B cell (primary cell): ENCODE measurements around the gene BRMS1L. TPM values are rescaled to one million over a fixed set of nuclear protein-coding genes. Genes with fewer than 3 reads are reported as not detected.

Experiments
- ATAC-seq: fragments of 200-7000 bp; cut with Tn5 transposase; one replicate; pipeline ENCODE4 v1.10.0; 2021; ENCODE audit warnings: low read depth, mild to moderate bottlenecking, moderate number of reproducible peaks, moderate library complexity
- CTCF ChIA-PET: fragments of 350-600 bp; sonication (Branson Sonifier 250); formaldehyde crosslinking; loops from one replicate; lab custom pipeline; 2021; ENCODE audit warnings: antibody characterized with exemption, inconsistent platforms; lab: Charles Lee
- POLR2A ChIA-PET: fragments of 350-600 bp; sonication (Branson Sonifier 250); formaldehyde crosslinking; loops from one replicate; lab custom pipeline; 2021; ENCODE audit warnings: antibody characterized with exemption; lab: Charles Lee
- DNase-seq: peaks from one replicate; pipeline ENCODE4 v3.0.0; 2013
- H2AFZ ChIP-seq: 2 replicates; pipeline ENCODE4 v1.6.1; 2012; ENCODE audit warnings: mild to moderate bottlenecking, low read depth, low read length; ENCODE audit not compliant: insufficient read depth, poor library complexity, severe bottlenecking
- H3K27ac ChIP-seq, 2 donors: 1 replicate in 1 of 2; 2 replicates in 1 of 2; pipeline ENCODE4 v1.5.1; 2012 to 2013; ENCODE audit warnings: low read length in 2 of 2, mild to moderate bottlenecking in 2 of 2, moderate library complexity in 1 of 2
- H3K27me3 ChIP-seq, 4 experiments: fragments of 200-600 bp in 1 of 4; sonication (generic) in 1 of 4; replicated peaks in 1 of 4; 1 replicate in 2 of 4; 2 replicates in 2 of 4; pipeline versions ENCODE4 v1.6.1 to v1.7.0; 2013 to 2016; ENCODE audit warnings: low read length in 3 of 4, mild to moderate bottlenecking in 2 of 4, mixed read lengths in 1 of 4, moderate library complexity in 1 of 4; ENCODE audit not compliant: insufficient read depth in 4 of 4, control insufficient read depth in 3 of 4; ENCODE audit errors: control extremely low read depth in 1 of 4
- H3K36me3 ChIP-seq, 2 experiments: replicated peaks in 1 of 2; 1 replicate in 1 of 2; 2 replicates in 1 of 2; pipeline versions ENCODE4 v1.6.1 to v1.7.1; 2013; ENCODE audit warnings: low read length in 1 of 2; ENCODE audit not compliant: insufficient read depth in 2 of 2, control insufficient read depth in 1 of 2; ENCODE audit errors: control extremely low read depth in 1 of 2, extremely low read depth in 1 of 2
- H3K4me1 ChIP-seq, 2 donors: fragments of 200-600 bp in 1 of 2; sonication (generic) in 1 of 2; 1 replicate in 1 of 2; 2 replicates in 1 of 2; pipeline versions ENCODE4 v1.5.1 to v1.6.1; 2013 to 2017; ENCODE audit warnings: low read length in 2 of 2; ENCODE audit not compliant: control insufficient read depth in 2 of 2, insufficient read depth in 2 of 2
- H3K4me2 ChIP-seq: replicated peaks from 2 replicates; pipeline ENCODE3; 2012; ENCODE audit warnings: mild to moderate bottlenecking, low read depth, low read length; ENCODE audit not compliant: poor library complexity, severe bottlenecking
- H3K4me3 ChIP-seq, 5 experiments: fragments of 200-600 bp in 1 of 5; sonication (generic) in 1 of 5; 1 replicate in 3 of 5; 2 replicates in 2 of 5; pipeline versions ENCODE4 v1.5.1 to v1.7.0; 2011 to 2016; ENCODE audit warnings: low read length in 4 of 5, mild to moderate bottlenecking in 4 of 5, low read depth in 2 of 5, control low read depth in 1 of 5, moderate library complexity in 1 of 5; ENCODE audit not compliant: insufficient read depth in 1 of 5; ENCODE audit errors: control extremely low read depth in 1 of 5, extremely low read depth in 1 of 5
- H3K79me2 ChIP-seq: fragments of 200-600 bp; sonication (generic); one replicate; pipeline ENCODE4 v1.6.0; 2016; ENCODE audit warnings: low read length; ENCODE audit not compliant: control insufficient read depth, insufficient read depth
- H3K9ac ChIP-seq: fragments of 200-600 bp; sonication (generic); 2 replicates; pipeline ENCODE4 v1.6.1; 2017; ENCODE audit warnings: mild to moderate bottlenecking, low read length, moderate library complexity
- H3K9me3 ChIP-seq, 3 donors: one replicate each; pipeline versions ENCODE4 v1.6.1 to v1.7.1; 2013; ENCODE audit warnings: low read length in 2 of 3; ENCODE audit not compliant: control insufficient read depth in 2 of 3, insufficient read depth in 1 of 3; ENCODE audit errors: control extremely low read depth in 1 of 3
- H4K20me1 ChIP-seq: 2 replicates; pipeline ENCODE4 v1.6.0; 2012; ENCODE audit warnings: mild to moderate bottlenecking, low read length; ENCODE audit not compliant: insufficient read depth, control insufficient read depth, poor library complexity, severe bottlenecking
- H3K27ac Mint-ChIP-seq: one replicate; pipeline ENCODE4 v1.8.0; 2021; ENCODE audit warnings: mixed read lengths
- H3K27me3 Mint-ChIP-seq: one replicate; pipeline ENCODE4 v1.8.0; 2021; ENCODE audit warnings: mixed read lengths
- H3K4me1 Mint-ChIP-seq: one replicate; pipeline ENCODE4 v1.8.0; 2021; ENCODE audit warnings: mixed read lengths
- H3K4me3 Mint-ChIP-seq: one replicate; pipeline ENCODE4 v1.8.0; 2021; ENCODE audit warnings: mixed read lengths
- H3K9me3 Mint-ChIP-seq: one replicate; pipeline ENCODE4 v1.8.0; 2022; ENCODE audit warnings: mixed read lengths; ENCODE audit not compliant: insufficient read depth
- EZH2 ChIP-seq: IDR thresholded peaks from 2 replicates; pipeline ENCODE4 v1.6.1; 2012; ENCODE audit warnings: borderline replicate concordance, low read depth, mild to moderate bottlenecking, moderate library complexity, low read length; ENCODE audit not compliant: insufficient read depth, poor library complexity, severe bottlenecking
- WGBS: methylation state at CpG from one replicate; pipeline ENCODE4 v1.1.5; 2013; ENCODE audit warnings: missing lambda C conversion rate; ENCODE audit not compliant: insufficient coverage; 5-methylcytosine and 5-hydroxymethylcytosine counted together
- intact Hi-C: fragments of 100-400 bp; cut with micrococcal nuclease; formaldehyde crosslinking; loops from one replicate; pipeline ENCODE4 v1.10.0; 2022
- polyA plus RNA-seq: library from polyadenylated mRNA; depleted of rRNA; stranded (reverse); fragments of >200 nt; gene quantifications from 2 replicates; pipeline ENCODE4 v1.2.3, GENCODE V29; 2012
- total RNA-seq, 2 donors: library from RNA; stranded (reverse); fragments of 120-200 nt in 1 of 2; gene quantifications; 1 replicate in 1 of 2; 2 replicates in 1 of 2; pipeline versions ENCODE4 v1.2.3 to v1.2.4, GENCODE V29; 2013 to 2022
- TF ChIP-seq, protein P1 (sequence below): fragments of 200-600 bp; IDR thresholded peaks from one replicate; pipeline ENCODE4 v1.8.0; 2022; ENCODE audit warnings: antibody characterized with exemption, mild to moderate bottlenecking

Gene BRMS1L
- total and polyA plus RNA-seq, 2 donors (not counting 1 experiment from before 2014, with no cell fraction given): 1.1 to 4.7 TPM

DNA sequence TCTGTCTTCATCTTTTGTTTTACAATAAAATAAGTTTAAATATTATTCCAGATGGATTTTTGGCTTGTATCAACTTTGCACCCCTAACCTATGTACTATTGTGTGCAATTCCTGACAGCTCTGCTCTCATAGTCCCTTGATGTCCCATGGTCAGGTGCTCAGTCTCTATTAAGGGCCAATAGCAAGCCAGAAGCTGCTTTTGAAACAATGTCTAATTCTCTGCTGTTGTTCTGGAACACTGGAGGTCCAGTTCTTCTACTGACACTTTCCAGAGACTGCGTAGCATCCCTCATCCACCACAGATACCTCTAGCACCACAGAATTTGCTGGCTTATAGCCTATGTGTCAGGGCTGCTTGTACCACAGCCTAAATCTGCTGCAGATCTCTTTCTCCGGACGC lies 74.6 kb downstream of the BRMS1L start:
- no peak overlapping the region for H3K27ac ChIP-seq
- no peak overlapping the region for H3K4me2 ChIP-seq
- no peak overlapping the region for H2AFZ ChIP-seq
- no peaks in the 10 kb centered on the region for H3K4me1 Mint-ChIP-seq
- CTCF ChIA-PET: no interaction called here
- no peak overlapping the region for H3K9ac ChIP-seq
- ATAC-seq (no peak), DNase-seq (no peak)
- TF ChIP-seq, protein P1, sequence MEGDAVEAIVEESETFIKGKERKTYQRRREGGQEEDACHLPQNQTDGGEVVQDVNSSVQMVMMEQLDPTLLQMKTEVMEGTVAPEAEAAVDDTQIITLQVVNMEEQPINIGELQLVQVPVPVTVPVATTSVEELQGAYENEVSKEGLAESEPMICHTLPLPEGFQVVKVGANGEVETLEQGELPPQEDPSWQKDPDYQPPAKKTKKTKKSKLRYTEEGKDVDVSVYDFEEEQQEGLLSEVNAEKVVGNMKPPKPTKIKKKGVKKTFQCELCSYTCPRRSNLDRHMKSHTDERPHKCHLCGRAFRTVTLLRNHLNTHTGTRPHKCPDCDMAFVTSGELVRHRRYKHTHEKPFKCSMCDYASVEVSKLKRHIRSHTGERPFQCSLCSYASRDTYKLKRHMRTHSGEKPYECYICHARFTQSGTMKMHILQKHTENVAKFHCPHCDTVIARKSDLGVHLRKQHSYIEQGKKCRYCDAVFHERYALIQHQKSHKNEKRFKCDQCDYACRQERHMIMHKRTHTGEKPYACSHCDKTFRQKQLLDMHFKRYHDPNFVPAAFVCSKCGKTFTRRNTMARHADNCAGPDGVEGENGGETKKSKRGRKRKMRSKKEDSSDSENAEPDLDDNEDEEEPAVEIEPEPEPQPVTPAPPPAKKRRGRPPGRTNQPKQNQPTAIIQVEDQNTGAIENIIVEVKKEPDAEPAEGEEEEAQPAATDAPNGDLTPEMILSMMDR: no peak
- no peak for TF ChIP-seq EZH2
- peaks cover 0 to 10% (median 0%) of the 10 kb centered on the region in 3 donors for H3K9me3 ChIP-seq
- peaks cover 0 to 6% (median 0%) of the 10 kb centered on the region in 4 experiments for H3K27me3 ChIP-seq
- no peak overlapping the region for H3K4me3 Mint-ChIP-seq
- H3K27ac Mint-ChIP-seq: no peak overlapping the region
- intact Hi-C loops: no loop called here
- POLR2A ChIA-PET: no interaction called here
- no peaks in the 10 kb centered on the region for H3K4me1 ChIP-seq
- H3K27me3 Mint-ChIP-seq: peaks cover 20% of the 10 kb centered on the region
- no peaks in the 10 kb centered on the region for H4K20me1 ChIP-seq
- H3K79me2 ChIP-seq: no peaks in the 10 kb centered on the region
- H3K9me3 Mint-ChIP-seq: peaks cover 6% of the 10 kb centered on the region
- 100% methylated on average over 3 of the region's 3 CpGs for WGBS
- no peak overlapping the region for H3K4me3 ChIP-seq
- H3K36me3 ChIP-seq: no peaks in the 10 kb centered on the region

DNA sequence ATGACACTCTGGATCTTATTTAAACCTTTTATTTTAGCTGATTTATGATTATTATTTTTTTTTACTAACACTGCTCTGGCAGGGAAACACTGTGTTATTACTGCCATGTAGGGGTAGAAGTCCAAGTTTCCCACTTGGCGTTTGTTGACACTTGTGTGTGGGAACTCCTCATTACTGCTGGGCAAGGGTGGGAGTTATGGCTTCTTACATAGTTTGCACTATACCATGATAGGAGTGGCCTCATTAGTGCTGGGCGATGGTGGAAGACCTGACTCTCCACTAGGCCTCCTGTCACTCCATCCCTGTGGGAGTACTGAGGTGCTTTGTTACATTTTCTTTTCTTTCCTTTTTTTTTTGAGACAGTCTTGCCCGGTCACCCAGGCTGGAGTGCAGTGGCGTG lies 83.5 kb downstream of the BRMS1L start:
- no peaks in the 10 kb centered on the region for H3K36me3 ChIP-seq
- WGBS: 100% methylated on average over 1 of the region's 4 CpGs

More for the DNA sequence above, 83.5 kb downstream of the BRMS1L start:
- Histone ChIP-seq H3K4me1 (no peaks in the 10 kb centered on the region), H4K20me1 (no peaks in the 10 kb centered on the region), H3K27ac (no peak overlapping the region), H3K27me3 (no peaks in the 10 kb centered on the region), H3K4me2 (no peak overlapping the region), H3K79me2 (no peaks in the 10 kb centered on the region), H3K9me3 (no peaks in the 10 kb centered on the region), H2AFZ (no peak overlapping the region), H3K9ac (no peak overlapping the region), H3K4me3 (no peak overlapping the region)
- peaks cover 3% of the 10 kb centered on the region for H3K27me3 Mint-ChIP-seq
- H3K9me3 Mint-ChIP-seq: no peaks in the 10 kb centered on the region
- CTCF ChIA-PET: no interaction called here
- no peak overlapping the region for H3K27ac Mint-ChIP-seq
- intact Hi-C loops: no loop called here
- H3K4me1 Mint-ChIP-seq: no peaks in the 10 kb centered on the region
- POLR2A ChIA-PET: no interaction called here
- ATAC-seq: no peak
- TF ChIP-seq, protein P1: no peak
- TF ChIP-seq EZH2: no peak
- DNase-seq: no peak
- no peak overlapping the region for H3K4me3 Mint-ChIP-seq
